GM21528 (cell line): ENCODE data around the gene SNRNP70.
"Not testable (repeated sequence)": the region's sequence is repeated elsewhere in the genome, so short reads cannot be mapped to it uniquely, and the experiment has no call there.

Experiments
- ATAC-seq: cut with Tn5 transposase; IDR thresholded peaks from one replicate; pipeline ENCODE4 v1.9.1; 2021; ENCODE audit warnings: mild to moderate bottlenecking, moderate library complexity; ENCODE audit not compliant: unreplicated experiment, low FRiP score

Gene SNRNP70

DNA sequence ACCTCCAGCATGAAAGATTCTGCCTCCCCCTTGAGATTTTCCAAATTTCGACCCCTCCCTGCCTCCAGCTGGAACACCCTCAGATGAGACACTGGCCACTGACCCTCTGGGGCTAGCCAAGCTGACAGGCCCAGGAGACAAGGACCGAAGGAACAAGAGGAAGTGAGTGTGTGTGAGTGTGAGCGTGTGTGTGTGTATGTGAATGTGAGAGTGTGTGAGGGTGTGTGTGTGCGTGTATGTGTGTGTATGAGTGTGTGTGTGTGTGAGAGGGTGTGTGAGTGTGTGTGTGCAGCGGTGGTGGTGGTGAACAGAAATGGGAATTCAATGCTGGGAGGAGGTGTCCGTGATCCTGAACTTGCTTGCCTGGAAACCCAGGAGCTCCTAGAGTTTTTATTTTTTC lies 56.1 kb downstream of the SNRNP70 start:
- ATAC-seq: no peak

- no peak for ATAC-seq
These were observed 57.6 kb downstream of the SNRNP70 start for GRCh38 chr19:49142866-49143335.

DNA sequence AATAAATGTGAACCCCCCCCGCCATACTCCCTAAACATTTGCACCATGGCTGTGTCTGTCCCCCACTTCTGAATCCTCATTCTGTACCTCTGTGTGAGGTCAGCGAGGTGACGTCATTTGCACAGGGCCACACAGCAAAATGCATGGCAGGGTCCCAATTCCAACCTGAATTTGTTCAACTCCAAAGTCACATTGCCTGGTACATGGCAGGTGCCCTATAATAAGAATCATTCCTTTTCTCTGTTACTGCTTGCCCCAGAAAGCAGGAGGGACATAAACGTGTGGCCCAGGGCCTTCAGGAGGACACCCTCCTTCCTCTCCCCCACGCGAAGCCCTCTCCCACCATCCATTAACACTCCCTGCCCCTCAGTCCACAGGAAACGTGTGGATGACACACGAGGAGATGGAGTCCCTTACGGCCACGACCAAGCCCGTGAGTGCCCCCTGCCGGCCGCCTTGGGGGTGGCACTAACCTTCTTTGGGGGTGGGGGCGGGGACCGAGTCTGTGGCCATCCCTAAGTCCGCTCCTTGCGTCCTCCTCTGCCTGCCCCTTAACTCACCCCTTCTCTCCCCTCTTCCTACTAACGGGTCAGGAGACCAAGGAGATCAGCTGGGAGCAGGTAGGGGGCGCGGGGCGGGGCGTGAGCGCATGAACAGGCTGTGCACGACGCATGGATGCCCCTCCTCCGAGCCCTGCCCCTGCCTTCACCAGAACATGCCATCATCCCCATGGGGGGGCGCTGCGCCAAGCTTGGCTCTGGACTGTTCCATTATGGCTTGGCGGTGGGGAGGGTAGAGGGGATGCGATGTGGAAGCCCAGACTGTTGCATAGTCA lies 60.5 kb downstream of the SNRNP70 start:
- no peak for ATAC-seq

- not testable (repeated sequence) for ATAC-seq
These were observed 61.1 kb downstream of the SNRNP70 start for GRCh38 chr19:49146408-49146770.

DNA sequence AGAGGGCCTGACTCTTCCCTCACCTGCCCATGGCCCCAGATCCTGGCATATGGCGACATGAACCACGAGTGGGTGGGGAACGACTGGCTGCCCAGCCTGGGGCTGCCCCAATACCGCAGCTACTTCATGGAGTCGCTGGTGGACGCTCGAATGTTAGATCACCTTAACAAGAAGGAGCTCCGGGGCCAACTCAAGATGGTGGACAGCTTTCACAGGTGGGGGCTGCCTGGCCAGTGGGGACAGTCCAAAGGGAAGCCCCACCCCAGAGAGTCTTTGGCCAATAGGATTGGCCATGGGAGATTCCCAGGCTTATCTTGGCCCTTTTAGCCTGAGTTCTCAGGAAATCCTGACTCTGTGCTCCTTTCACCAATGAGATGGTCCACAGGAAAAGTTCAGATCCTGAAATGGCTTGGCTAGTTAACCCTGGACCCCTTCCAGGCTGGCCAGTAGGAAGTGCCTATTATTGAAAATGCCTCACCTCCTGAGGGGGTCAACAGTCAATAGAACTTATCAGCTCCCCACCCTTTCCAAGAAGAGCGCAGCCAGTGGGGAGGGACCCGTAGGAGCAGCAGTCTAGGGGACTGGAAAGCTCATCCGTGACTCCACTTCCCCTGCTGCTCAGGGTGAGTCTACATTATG lies 62.9 kb downstream of the SNRNP70 start:
- no peak for ATAC-seq

- ATAC-seq: no peak
These were observed 63.8 kb downstream of the SNRNP70 start for GRCh38 chr19:49148784-49149651.

- no peak for ATAC-seq
These were observed 64.4 kb downstream of the SNRNP70 start for GRCh38 chr19:49149652-49150105.

DNA sequence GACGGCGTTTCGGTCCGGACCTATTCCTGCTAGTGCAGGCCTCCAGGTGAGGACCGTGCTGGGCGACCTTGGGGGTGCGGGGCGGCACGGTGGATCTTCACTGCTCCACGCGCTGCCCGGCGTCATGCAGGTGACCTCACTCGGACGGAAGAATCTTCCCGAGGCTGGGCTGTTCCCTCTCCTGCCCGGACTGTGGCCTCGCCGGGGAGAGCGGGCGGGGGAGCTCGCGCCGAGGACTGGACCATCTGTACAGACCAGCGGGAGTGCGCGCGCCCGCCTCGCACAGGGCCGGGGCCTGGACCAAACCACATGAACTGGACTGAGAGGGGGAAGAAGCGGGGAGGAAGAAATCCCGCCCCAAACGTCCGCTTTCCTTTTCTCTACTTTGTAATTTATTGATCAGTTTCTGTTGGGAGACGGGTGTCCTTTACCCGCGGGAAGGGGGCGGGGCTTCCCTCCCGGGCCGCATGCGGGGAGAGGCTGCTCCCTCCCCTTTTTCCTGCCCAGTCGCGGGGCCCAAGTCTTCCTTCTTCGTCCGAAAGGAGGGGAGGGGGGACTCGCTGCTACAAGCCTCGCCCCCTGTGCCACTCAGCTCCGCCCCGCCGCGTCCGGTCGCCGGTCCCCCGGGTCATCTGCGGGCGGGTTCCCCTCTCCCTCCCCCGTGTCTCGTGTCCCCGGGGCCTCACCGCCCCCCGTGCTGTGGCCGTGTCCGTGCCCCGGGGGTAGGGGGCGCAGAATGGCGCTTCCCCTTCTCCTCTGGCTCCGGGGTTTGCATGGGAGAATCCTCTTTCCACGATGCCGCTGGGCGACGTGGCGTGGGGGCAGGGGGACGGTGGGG lies 65.1 kb downstream of the SNRNP70 start:
- no peak for ATAC-seq

DNA sequence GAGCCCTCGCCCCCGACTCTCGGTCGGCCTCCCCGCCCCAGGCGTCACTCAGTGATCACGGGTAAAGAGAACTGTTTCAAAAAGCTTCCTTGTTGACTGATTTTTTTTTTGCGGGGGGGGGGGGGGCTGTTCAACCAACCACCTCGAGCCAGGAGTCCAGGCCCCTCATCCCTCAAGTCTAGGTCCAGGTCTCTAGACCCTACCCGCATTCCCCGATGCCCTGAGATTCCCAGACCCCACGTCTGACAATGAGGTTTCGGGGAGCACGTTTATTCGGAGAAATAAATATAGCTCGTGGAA lies 65.6 kb downstream of the SNRNP70 start:
- ATAC-seq: no peak

- ATAC-seq: no peak
These were observed 66.2 kb downstream of the SNRNP70 start for GRCh38 chr19:49151267-49152118.

DNA sequence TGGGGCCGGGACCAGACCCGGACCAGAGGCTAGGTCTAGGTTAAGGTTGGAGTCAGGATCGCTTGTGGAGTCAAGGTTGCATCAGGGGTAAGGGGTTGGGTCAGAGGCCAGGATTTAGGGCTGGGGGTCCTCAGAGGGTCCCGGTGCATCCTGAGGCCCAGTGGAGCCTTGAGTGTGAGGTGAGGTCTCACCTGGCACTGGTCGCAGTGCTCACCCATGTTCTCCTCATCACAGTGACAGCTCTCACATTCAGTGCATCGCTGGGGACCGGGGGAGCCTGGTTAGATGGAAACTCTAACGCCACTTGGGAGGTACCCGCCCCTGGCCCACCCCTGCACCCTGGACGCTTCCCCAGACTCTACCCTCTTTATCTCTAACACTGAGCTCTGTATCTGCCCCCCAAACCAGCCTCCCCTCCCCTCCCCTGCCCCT lies 66.9 kb downstream of the SNRNP70 start:
- ATAC-seq: no peak

DNA sequence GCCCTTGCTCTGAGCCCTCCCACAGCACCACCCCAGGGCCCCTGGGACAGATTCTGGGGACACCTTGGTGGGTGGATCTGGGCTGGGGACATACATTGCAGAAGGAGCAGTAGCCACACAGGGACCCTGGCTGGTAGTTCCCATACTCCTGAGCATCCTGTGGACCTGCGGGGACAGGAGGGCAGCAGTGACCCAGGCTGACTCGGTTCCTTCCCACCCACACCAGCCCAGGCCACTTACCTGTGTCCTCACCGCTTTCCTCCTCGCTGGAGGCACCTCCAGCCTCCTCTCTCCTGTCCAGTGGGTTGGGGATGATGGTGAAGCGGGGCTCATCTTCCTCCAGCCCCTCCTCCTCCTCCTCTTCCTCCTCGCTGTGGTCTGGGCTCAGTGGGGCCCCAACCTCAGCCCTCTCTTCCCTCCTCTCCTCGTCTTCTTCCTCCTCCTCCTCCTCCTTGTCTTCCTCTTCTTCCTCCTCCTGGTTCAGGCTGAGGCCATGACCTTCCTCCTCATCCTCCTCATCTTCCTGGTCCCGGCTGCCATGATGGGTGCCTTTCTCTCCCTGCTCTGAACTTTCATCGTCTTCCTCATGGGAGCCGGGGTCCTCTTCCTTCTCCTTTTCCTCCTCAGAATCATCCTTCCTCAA lies 68.0 kb downstream of the SNRNP70 start:
- ATAC-seq: no peak

DNA sequence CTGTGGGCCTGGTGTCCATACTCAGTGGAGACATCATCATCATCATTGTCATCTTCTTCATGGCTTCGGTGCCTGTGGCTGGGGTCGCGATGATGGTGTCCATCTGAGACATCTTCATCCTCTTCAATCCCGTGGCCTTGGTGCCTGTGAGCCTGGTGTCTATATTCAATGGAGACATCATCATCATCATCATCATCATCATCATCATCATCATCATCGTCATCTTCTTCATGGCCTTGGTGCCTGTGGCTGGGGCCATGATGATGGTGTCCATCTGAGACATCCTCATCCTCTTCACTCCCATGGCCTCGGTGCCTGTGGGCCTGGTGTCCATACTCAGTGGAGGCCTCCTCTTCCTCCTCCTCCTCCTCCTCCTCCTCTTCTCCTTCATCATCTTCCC lies 69.0 kb downstream of the SNRNP70 start:
- no peak for ATAC-seq

- no peak for ATAC-seq
These were observed 70.0 kb downstream of the SNRNP70 start, which contains the start of gene HRC for GRCh38 chr19:49155005-49155819. Gene HRC (minus strand): TSS chr19:49155396. CDS start chr19:49155237, 159 bp downstream.

GRCh38 chr19:49155820-49156346 lies 70.6 kb downstream of the SNRNP70 start:
- ATAC-seq: no peak

- ATAC-seq: no peak
These were observed 72.4 kb downstream of the SNRNP70 start, which contains the start of gene TRPM4 for GRCh38 chr19:49157445-49158224. Gene TRPM4 (plus strand): TSS chr19:49157792. CDS start chr19:49157867, 75 bp downstream.
